ENCODE measurements around the gene ZNF181. TPM values are rescaled to one million over a fixed set of nuclear protein-coding genes. Genes with fewer than 3 reads are reported as not detected.

Gene ZNF181
- total and polyA plus RNA-seq, 2 experiments from 2014 or later: 11.5 to 14.5 TPM

GRCh38 chr19:34715357-34715756, 18.7 kb upstream of the ZNF181 start:
- no peak overlapping the region for H3K27ac ChIP-seq
- no peaks in the 10 kb centered on the region for H3K79me2 ChIP-seq
- H3K27me3 ChIP-seq: no peaks in the 10 kb centered on the region
- no peaks in the 10 kb centered on the region for H3K36me3 ChIP-seq (replicated peaks; ENCODE audit: insufficient read depth, low read depth)
- peaks cover 12% of the 10 kb centered on the region for H3K9me3 ChIP-seq (ENCODE audit: low read depth)
- DNase-seq (ENCODE audit: low spot score): no peak
- H3K9me2 ChIP-seq (replicated peaks; ENCODE audit: insufficient read depth): no peaks in the 10 kb centered on the region
- H3K4me3 ChIP-seq: no peak overlapping the region
- no peak overlapping the region for H2AFZ ChIP-seq
- no peaks in the 10 kb centered on the region for H4K20me1 ChIP-seq (ENCODE audit: insufficient read depth, poor library complexity, severe bottlenecking)
- no peaks in the 10 kb centered on the region for H3K4me1 ChIP-seq (ENCODE audit: insufficient read depth)
- TF ChIP-seq EZH2 (IDR thresholded peaks at IDR 0.05; ENCODE audit: borderline replicate concordance) (no peak), CTCF (IDR thresholded peaks at IDR 0.05; ENCODE audit: poor library complexity) (no peak), EZH2phosphoT487 (IDR thresholded peaks at IDR 0.05; ENCODE audit: low read depth, severe bottlenecking, unreplicated experiment) (no peak)
- no peak overlapping the region for H3K4me2 ChIP-seq

GRCh38 chr19:34722353-34722752, 11.7 kb upstream of the ZNF181 start:
- Histone ChIP-seq H3K27me3 (no peaks in the 10 kb centered on the region), H3K4me1 (ENCODE audit: insufficient read depth) (no peaks in the 10 kb centered on the region), H2AFZ (no peak overlapping the region), H3K36me3 (replicated peaks; ENCODE audit: insufficient read depth, low read depth) (no peaks in the 10 kb centered on the region), H3K9me2 (replicated peaks; ENCODE audit: insufficient read depth) (no peaks in the 10 kb centered on the region), H3K4me3 (no peak overlapping the region), H4K20me1 (ENCODE audit: insufficient read depth, poor library complexity, severe bottlenecking) (no peaks in the 10 kb centered on the region), H3K79me2 (no peaks in the 10 kb centered on the region), H3K4me2 (no peak overlapping the region), H3K27ac (no peak overlapping the region), H3K9me3 (ENCODE audit: low read depth) (no peaks in the 10 kb centered on the region)
- DNase-seq (ENCODE audit: low spot score): no peak
- WGBS (ENCODE audit: low lambda C conversion rate, missing lambda C conversion rate): 65% methylated on average over 11 of the region's 11 CpGs
- no peak for TF ChIP-seq CTCF (IDR thresholded peaks at IDR 0.05; ENCODE audit: poor library complexity)
- TF ChIP-seq EZH2phosphoT487 (IDR thresholded peaks at IDR 0.05; ENCODE audit: low read depth, severe bottlenecking, unreplicated experiment): no peak
- TF ChIP-seq EZH2 (IDR thresholded peaks at IDR 0.05; ENCODE audit: borderline replicate concordance): no peak

DNA sequence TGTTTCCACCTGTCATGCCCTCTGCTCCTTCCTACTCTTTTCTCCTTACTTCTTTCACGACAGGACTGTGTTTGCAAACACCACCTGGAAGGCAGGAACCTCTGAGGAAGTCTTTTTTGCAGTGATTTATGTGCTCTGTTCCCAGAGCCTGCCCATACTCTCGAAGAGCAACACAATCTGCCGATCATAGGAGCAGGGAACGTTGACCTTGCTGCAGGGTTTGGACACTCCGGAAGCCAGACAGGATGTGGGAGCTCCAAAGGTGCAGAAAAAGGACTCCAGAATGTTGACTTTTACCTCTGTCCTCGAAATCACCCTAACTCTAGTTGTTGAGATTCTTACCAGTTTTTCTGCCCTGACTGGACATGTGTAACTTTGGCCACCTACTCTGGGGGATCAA, 8.6 kb upstream of the ZNF181 start:
- Histone ChIP-seq H2AFZ (no peak overlapping the region), H3K27ac (no peak overlapping the region), H3K9me2 (replicated peaks; ENCODE audit: insufficient read depth) (no peaks in the 10 kb centered on the region), H3K27me3 (no peaks in the 10 kb centered on the region), H3K4me3 (no peak overlapping the region), H3K36me3 (replicated peaks; ENCODE audit: insufficient read depth, low read depth) (no peaks in the 10 kb centered on the region), H3K9me3 (ENCODE audit: low read depth) (no peaks in the 10 kb centered on the region), H3K79me2 (no peaks in the 10 kb centered on the region), H4K20me1 (ENCODE audit: insufficient read depth, poor library complexity, severe bottlenecking) (no peaks in the 10 kb centered on the region), H3K4me2 (no peak overlapping the region), H3K4me1 (ENCODE audit: insufficient read depth) (no peaks in the 10 kb centered on the region)
- WGBS (ENCODE audit: low lambda C conversion rate, missing lambda C conversion rate): 61% methylated on average over 6 of the region's 6 CpGs
- no peak for DNase-seq (ENCODE audit: low spot score)
- no peak for TF ChIP-seq CTCF (IDR thresholded peaks at IDR 0.05; ENCODE audit: poor library complexity)
- no peak for TF ChIP-seq EZH2 (IDR thresholded peaks at IDR 0.05; ENCODE audit: borderline replicate concordance)

All from hepatocyte (in vitro differentiated cells).